HepG2 (cell line): Measurements from ENCODE around the gene PHF2. TPM values are rescaled to one million over a fixed set of nuclear protein-coding genes. Genes with fewer than 3 reads are reported as not detected.

Experiments used
- ELF4 ChIP-seq: sonication (generic); formaldehyde crosslinking; IDR thresholded peaks from 2 replicates; pipeline ENCODE4 v1.5.0; 2020; ENCODE audit warnings: missing genetic modification reagents, mild to moderate bottlenecking, moderate library complexity, borderline replicate concordance
- FOXP4 ChIP-seq: sonication (generic); formaldehyde crosslinking; IDR thresholded peaks from 2 replicates; pipeline ENCODE4 v1.4.0; 2020; ENCODE audit warnings: missing genetic modification reagents
- JARID2 ChIP-seq: sonication (generic); formaldehyde crosslinking; IDR thresholded peaks from 2 replicates; pipeline ENCODE4 v1.8.1; 2023; ENCODE audit warnings: missing genetic modification reagents, inconsistent platforms; ENCODE audit not compliant: insufficient replicate concordance
- MEF2D ChIP-seq: sonication (generic); formaldehyde crosslinking; IDR thresholded peaks from 2 replicates; pipeline ENCODE4 v1.5.1; 2020; ENCODE audit warnings: mild to moderate bottlenecking, missing genetic modification reagents
- PHF5A ChIP-seq: IDR thresholded peaks from one replicate; pipeline ENCODE4 v1.6.1; 2018; ENCODE audit warnings: low read depth, missing genetic modification reagents; ENCODE audit not compliant: unreplicated experiment
- RFX1 ChIP-seq: fragments of 450-650 bp; IDR thresholded peaks from 2 replicates; pipeline ENCODE4 v1.6.1; 2017
- SP2 ChIP-seq: sonication (generic); formaldehyde crosslinking; IDR thresholded peaks from 2 replicates; pipeline ENCODE4 v1.5.1; 2020; ENCODE audit warnings: mild to moderate bottlenecking, missing genetic modification reagents
- TAF1 ChIP-seq: sonication (generic); formaldehyde crosslinking; IDR thresholded peaks from 2 replicates; pipeline ENCODE4 v1.4.0; 2020; ENCODE audit warnings: missing genetic modification reagents
- TBL1XR1 ChIP-seq: fragments of 150-350 bp; IDR thresholded peaks from 2 replicates; pipeline ENCODE4 v1.6.1; 2014; ENCODE audit warnings: borderline replicate concordance, low read length; ENCODE audit not compliant: partially characterized antibody
- TFDP2 ChIP-seq: sonication (generic); formaldehyde crosslinking; IDR thresholded peaks from 2 replicates; pipeline ENCODE4 v1.4.0; 2020; ENCODE audit warnings: missing genetic modification reagents
- TP53 ChIP-seq: sonication (generic); formaldehyde crosslinking; conservative IDR thresholded peaks from 2 replicates; pipeline ENCODE4 v1.4.0; 2020; ENCODE audit warnings: missing genetic modification reagents
- TSC22D2 ChIP-seq: sonication (generic); formaldehyde crosslinking; IDR thresholded peaks from 2 replicates; pipeline ENCODE4 v1.5.1; 2020; ENCODE audit warnings: missing genetic modification reagents, mild to moderate bottlenecking, borderline replicate concordance
- ZBTB2 ChIP-seq: sonication (generic); formaldehyde crosslinking; IDR thresholded peaks from 2 replicates; pipeline ENCODE4 v1.8.0; 2022; ENCODE audit warnings: low read depth, missing genetic modification reagents
- ZFP62 ChIP-seq: sonication (generic); formaldehyde crosslinking; IDR thresholded peaks from 2 replicates; pipeline ENCODE4 v1.4.0; 2020; ENCODE audit warnings: missing genetic modification reagents
- ZFYVE20 ChIP-seq: sonication (generic); formaldehyde crosslinking; IDR thresholded peaks from 2 replicates; pipeline ENCODE4 v1.8.0; 2023; ENCODE audit warnings: low read depth, mild to moderate bottlenecking, moderate library complexity, missing genetic modification reagents, borderline replicate concordance
- ZNF280D ChIP-seq: sonication (generic); formaldehyde crosslinking; IDR thresholded peaks from 2 replicates; pipeline ENCODE4 v1.5.1; 2020; ENCODE audit warnings: mild to moderate bottlenecking, missing genetic modification reagents
- ZNF337 ChIP-seq: sonication (generic); formaldehyde crosslinking; IDR thresholded peaks from 2 replicates; pipeline ENCODE4 v1.5.1; 2020; ENCODE audit warnings: missing genetic modification reagents, low read depth, mild to moderate bottlenecking, borderline replicate concordance
- ZNF567 ChIP-seq: sonication (generic); formaldehyde crosslinking; IDR thresholded peaks from 2 replicates; pipeline ENCODE4 v1.8.1; 2023; ENCODE audit warnings: mild to moderate bottlenecking, missing genetic modification reagents, borderline replicate concordance
- ZNF572 ChIP-seq: sonication (generic); formaldehyde crosslinking; IDR thresholded peaks from 2 replicates; pipeline ENCODE4 v1.5.1; 2020; ENCODE audit warnings: mild to moderate bottlenecking, missing genetic modification reagents
- ZNF709 ChIP-seq: sonication (generic); formaldehyde crosslinking; IDR thresholded peaks from 2 replicates; pipeline ENCODE4 v1.5.0; 2020; ENCODE audit warnings: mild to moderate bottlenecking, missing genetic modification reagents
- ZNF773 ChIP-seq: sonication (generic); formaldehyde crosslinking; IDR thresholded peaks from 2 replicates; pipeline ENCODE4 v1.4.0; 2020; ENCODE audit warnings: missing genetic modification reagents, borderline replicate concordance
- polyA plus RNA-seq, 8 experiments: library from polyadenylated mRNA; depleted of rRNA in 3 of 8; stranded (reverse) in 7 of 8; unstranded in 1 of 8; fragments of >200 nt; fragmentation: Illumina TruSeq in 4 of 8; extraction: Trizol in 4 of 8; gene quantifications; 2 replicates each; pipeline versions ENCODE4 v1.2.1 to v1.2.3, GENCODE V29; 2011 to 2016; ENCODE audit warnings: low read depth in 4 of 8, missing spikeins in 1 of 8, mixed read lengths in 1 of 8; ENCODE audit not compliant: insufficient read depth in 1 of 8
- total RNA-seq, 5 experiments: library from RNA; depleted of rRNA; stranded (reverse); fragments of >200 nt; fragmentation: Illumina TruSeq; extraction: Trizol; gene quantifications; 2 replicates each; pipeline ENCODE4 v1.2.3, GENCODE V29; 2016; ENCODE audit warnings: low read depth in 1 of 5

PHF2 gene
- total and polyA plus RNA-seq, 2 of the 13 experiments (the other 11 are each of a cell fraction or from before 2014, with no cell fraction given): 6.6 to 9.1 TPM

- TF ChIP-seq PHF5A (CRISPR knock-in tag) (peak; percentile 76), ZBTB2 (CRISPR knock-in tag) (peak; percentile 49; the same call in 1 of the 2 replicates), TFDP2 (CRISPR knock-in tag) (peak; percentile 68), ZNF280D (CRISPR knock-in tag) (no peak), ZNF709 (peak; percentile 57; the same call in 1 of the 2 replicates), ZFP62 (CRISPR knock-in tag) (no peak), SP2 (CRISPR knock-in tag) (no peak), ZNF567 (no peak), FOXP4 (no peak), ZNF337 (CRISPR knock-in tag) (peak; percentile 85; the same call in 1 of the 2 replicates), ZNF572 (CRISPR knock-in tag) (peak; percentile 57; the same call in 1 of the 2 replicates), ELF4 (CRISPR knock-in tag) (no peak), TSC22D2 (peak; percentile 45; the same call in 1 of the 2 replicates), RFX1 (no peak), TAF1 (CRISPR knock-in tag) (peak; percentile 81), ZNF773 (CRISPR knock-in tag) (no peak), TBL1XR1 (no peak), MEF2D (CRISPR knock-in tag) (no peak), TP53 (CRISPR knock-in tag) (0 out of 2 replicates have a peak, but pooled peaks have one; percentile 67), ZFYVE20 (no peak), JARID2 (CRISPR knock-in tag) (no peak)
These were observed 9.7 kb upstream of the PHF2 start (continued) for GRCh38 chr9:93566408-93567270.
